NCI-H446 treated with DMSO at 0.1 percent for 48 hours (cell line): ENCODE measurements around the gene CNTNAP2.

ENCODE experiments used
- DNase-seq: peaks from one replicate; lab custom pipeline; 2025; lab: John Stamatoyannopoulos, UW

The CNTNAP2 gene

GRCh38 chr7:147014286-147014955 is 897.8 kb downstream of the CNTNAP2 start:
- DNase-seq, result peak; percentile 92

GRCh38 chr7:147015999-147016398 is 899.4 kb downstream of the CNTNAP2 start:
- DNase-seq, result no peak

DNA sequence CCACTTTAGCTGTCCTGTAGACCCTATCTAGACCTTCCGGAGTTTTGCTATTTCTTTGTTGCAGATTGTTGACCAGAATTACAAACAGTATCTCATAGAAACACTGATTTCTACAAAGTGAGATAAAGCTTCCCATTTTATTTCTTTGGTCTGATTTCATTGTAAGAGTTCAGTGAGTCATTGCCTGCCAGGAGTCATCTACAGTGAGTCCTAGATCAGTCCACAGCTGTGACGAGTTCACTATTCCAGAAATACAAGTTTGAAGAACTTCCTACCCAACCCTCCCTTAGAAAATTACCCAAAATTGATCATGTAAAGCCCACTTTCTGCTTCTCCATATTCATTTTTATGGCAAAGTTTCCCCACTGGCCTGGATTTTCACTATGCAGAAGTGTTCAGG is 905.5 kb downstream of the CNTNAP2 start:
- no peak for DNase-seq

- DNase-seq, result peak; percentile 88
These were observed 906.8 kb downstream of the CNTNAP2 start for GRCh38 chr7:147023440-147023839.

DNA sequence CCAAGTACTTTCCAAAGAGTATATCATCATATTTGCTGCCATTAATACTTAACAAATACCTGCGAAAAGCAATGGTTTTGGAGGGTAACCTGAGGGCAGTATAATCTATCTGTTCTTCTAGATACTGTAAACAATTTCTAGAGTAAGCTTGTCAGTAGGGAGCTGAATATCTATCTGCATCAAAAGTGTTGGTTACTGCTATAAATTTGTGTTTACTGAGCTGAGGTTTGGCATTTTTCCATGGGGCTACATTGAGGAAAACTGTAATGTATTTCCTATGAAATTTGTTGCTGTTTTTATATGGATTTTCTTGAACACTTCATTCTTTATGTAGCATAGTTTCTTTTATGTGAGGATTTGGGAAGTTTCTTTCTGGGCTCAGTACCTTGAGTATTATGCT is 913.4 kb downstream of the CNTNAP2 start:
- DNase-seq, result no peak

DNA sequence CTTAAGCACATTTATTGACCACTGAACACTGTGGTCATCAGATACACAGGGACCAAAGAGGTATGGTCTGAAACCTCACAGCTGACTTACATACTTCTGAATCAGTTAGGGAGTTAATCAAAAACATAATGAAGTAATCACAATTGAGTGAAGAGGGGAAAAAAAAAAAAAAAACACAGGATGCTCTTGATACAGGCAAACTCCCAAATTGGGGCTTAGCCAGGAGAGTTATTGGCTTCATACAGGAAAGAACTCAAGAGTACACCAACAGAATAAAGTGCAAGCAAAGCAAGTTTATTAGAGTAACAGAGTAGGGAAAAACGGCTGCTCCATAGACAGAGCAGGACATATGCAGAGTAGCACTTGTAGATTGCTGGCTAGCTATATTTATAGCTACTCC is 917.0 kb downstream of the CNTNAP2 start:
- peak; percentile 66 for DNase-seq

- DNase-seq, result no peak
These were observed 924.8 kb downstream of the CNTNAP2 start for GRCh38 chr7:147041438-147041837.

- DNase-seq, result no peak
These were observed 928.3 kb downstream of the CNTNAP2 start for GRCh38 chr7:147044941-147045340.

- no peak for DNase-seq
These were observed 931.1 kb downstream of the CNTNAP2 start for GRCh38 chr7:147047696-147048095.

- no peak for DNase-seq
These were observed 932.3 kb downstream of the CNTNAP2 start for GRCh38 chr7:147048864-147049263.

DNA sequence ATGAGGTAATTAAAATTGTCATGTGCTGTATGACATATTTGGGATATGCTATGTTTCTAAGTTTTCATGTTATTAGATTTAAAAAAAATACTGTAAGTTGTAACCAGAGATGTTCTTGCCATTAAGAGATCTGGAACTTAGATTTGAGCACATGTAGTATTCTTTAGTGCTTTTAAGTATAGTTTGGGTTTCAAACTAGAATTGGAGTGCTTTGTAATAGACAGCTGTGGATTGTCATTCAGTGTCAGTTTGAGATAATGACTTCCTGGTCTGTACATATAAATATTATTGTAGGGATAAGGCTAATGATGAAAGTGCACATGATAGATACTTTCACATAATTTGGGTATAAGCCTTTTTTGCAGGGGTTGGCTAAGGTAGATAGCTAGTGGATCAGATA is 936.2 kb downstream of the CNTNAP2 start:
- no peak for DNase-seq

- no peak for DNase-seq
These were observed 937.1 kb downstream of the CNTNAP2 start for GRCh38 chr7:147053746-147054145.

DNA sequence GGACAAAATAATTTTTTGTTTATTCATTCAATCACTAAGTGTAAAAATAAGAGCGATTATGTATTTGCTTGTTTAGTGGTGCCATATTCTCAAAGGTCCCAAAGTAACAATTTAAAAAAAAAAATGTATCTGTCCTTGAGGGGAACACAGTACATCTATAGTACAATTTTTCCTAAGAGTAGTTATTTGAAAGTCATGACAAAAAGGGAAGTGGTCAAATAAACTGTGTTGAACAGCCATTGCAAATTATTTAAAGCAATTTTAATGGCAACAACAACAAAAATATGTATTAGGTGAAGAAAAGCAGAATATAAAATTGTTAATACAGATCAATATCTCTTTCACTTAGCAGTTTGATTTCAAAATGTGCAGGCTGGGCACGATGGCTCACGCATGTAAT is 943.5 kb downstream of the CNTNAP2 start:
- DNase-seq, result no peak

- no peak for DNase-seq
These were observed 946.3 kb downstream of the CNTNAP2 start for GRCh38 chr7:147062897-147063296.

DNA sequence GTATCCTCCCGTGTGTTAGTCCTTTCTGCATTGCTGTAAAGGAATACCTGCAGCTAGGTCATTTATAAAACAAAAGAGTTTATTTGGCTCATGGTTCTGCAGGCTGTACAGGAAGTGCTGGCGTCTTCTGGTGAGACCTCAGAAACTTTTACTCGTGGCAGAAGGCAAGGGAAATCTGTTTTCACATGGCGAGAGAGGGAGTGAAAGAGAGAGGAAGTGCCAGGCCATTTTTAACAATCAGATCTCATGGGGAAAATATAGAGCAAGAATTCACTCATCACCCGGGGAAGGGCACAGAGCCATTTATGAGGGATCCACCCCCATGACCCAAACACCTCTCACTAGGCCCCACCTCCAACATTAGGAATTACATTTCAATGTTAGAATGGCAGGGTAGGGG is 952.2 kb downstream of the CNTNAP2 start:
- DNase-seq, result no peak

DNA sequence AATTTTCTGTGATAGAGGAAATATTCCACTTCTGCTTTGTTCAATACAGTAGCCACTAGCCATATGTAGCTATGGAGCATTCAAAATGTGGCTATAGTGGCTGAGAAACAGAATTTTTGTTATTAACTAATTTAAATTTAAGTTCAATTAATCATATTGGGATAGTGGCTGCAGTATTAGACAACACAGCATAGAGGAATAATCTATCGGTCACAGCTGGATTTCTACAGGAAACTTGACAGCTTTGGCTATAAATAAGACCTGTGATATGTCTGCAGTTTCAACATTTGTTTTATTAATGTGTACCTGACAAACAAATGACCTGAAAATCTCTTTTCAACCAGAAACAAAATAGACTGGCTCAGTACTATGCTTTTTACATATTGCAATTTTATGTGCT is 953.2 kb downstream of the CNTNAP2 start:
- no peak for DNase-seq

GRCh38 chr7:147070886-147071285 is 954.3 kb downstream of the CNTNAP2 start:
- no peak for DNase-seq

DNA sequence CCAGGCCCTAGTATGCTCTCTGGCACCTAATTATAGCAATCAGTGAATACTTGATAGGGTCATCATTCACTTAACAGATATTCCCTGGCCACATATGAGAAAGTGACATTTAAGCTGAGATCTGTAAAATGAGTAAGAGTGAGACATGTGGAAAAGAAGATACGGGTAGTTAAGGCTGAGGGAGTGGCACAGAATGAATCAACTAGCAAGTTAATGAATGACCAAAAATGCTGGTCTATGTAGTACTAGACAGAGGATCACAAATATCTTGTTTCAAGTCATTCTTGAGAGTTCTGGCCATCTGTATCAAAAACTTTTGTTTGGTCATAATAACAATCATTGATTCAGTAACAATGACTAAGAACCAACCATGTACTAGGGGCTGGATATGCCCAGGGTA is 954.9 kb downstream of the CNTNAP2 start:
- no peak for DNase-seq

DNA sequence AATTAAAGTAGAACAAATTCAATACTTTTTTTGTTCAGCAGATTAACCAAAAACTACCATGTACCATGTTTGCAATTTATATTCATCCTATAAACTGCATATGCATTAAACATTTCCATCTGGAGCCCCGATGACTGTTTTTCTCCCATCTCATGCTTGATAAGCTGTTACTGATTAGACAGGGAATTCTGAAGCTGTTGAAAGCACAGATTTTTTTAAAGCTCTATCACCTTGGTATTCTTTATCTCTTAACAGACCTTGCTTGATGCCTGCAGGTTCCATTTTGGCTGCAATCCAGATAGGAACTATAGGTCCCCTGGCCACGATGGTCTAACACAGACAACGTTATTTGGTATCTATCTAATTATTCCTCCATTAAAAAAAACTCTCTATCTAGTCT is 961.7 kb downstream of the CNTNAP2 start:
- DNase-seq, result no peak

DNA sequence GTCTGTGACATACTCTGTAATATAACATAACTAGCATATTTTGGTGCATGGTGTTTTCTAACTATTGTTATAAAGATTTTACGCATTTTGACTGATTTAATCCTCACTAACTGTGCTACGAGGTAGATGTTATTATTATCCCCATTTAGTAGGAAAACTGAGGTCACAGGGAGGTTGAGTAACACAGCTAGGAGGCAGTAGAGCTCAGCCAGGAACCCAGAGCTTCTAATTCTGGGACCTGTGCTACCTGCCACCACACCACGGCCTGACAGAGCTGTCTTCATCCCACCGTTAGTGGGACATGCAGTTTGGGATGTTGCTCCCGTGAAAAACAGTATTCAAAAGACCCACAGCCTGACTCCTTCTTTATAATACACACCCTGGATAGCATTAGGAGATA is 962.5 kb downstream of the CNTNAP2 start:
- no peak for DNase-seq

DNA sequence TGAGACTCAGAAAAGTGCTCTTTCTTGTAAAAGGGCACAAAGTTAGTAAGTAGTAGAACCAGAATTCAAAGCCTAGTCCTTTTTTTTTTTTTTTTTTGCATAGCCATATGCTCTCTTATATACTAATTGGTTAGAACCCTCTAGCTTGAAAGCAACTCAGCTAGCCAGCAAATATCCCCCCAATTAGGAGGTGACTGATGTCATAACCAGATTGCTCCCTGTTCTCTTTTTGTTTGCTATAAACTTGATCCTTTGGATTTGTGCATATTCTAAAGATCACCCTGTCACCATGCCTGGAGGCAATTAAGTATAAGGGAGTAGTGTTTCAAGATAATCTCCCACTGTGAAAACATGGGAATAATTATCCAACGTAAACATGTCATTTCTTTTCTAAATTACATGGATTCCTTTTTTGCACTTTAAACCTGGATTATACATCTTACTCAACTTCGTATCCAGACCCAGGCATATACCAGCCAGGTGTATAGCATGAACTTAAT is 963.4 kb downstream of the CNTNAP2 start:
- DNase-seq, result peak; percentile 88

GRCh38 chr7:147081117-147081516 is 964.5 kb downstream of the CNTNAP2 start:
- peak; percentile 89 for DNase-seq

- DNase-seq, result peak; percentile 13
These were observed 972.5 kb downstream of the CNTNAP2 start for GRCh38 chr7:147089051-147089461.

GRCh38 chr7:147089608-147090007 is 973.0 kb downstream of the CNTNAP2 start:
- no peak for DNase-seq
